ENCODE data around the gene TPGS1.
"Not testable (repeated sequence)": the region's sequence is repeated elsewhere in the genome, so short reads cannot be mapped to it uniquely, and the experiment has no call there.

TPGS1 gene

GRCh38 chr19:478976-479375 lies 28.3 kb upstream of the TPGS1 start:
- CTCF ChIA-PET: no interaction called here
- POLR2A ChIA-PET: no interaction called here
- no peak for DNase-seq (ENCODE audit: extremely low spot score)
- TF ChIP-seq, protein P1, sequence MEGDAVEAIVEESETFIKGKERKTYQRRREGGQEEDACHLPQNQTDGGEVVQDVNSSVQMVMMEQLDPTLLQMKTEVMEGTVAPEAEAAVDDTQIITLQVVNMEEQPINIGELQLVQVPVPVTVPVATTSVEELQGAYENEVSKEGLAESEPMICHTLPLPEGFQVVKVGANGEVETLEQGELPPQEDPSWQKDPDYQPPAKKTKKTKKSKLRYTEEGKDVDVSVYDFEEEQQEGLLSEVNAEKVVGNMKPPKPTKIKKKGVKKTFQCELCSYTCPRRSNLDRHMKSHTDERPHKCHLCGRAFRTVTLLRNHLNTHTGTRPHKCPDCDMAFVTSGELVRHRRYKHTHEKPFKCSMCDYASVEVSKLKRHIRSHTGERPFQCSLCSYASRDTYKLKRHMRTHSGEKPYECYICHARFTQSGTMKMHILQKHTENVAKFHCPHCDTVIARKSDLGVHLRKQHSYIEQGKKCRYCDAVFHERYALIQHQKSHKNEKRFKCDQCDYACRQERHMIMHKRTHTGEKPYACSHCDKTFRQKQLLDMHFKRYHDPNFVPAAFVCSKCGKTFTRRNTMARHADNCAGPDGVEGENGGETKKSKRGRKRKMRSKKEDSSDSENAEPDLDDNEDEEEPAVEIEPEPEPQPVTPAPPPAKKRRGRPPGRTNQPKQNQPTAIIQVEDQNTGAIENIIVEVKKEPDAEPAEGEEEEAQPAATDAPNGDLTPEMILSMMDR (IDR thresholded peaks at IDR 0.05; ENCODE audit: control extremely low read depth, extremely low read depth, low read depth, missing control alignments): no peak

DNA sequence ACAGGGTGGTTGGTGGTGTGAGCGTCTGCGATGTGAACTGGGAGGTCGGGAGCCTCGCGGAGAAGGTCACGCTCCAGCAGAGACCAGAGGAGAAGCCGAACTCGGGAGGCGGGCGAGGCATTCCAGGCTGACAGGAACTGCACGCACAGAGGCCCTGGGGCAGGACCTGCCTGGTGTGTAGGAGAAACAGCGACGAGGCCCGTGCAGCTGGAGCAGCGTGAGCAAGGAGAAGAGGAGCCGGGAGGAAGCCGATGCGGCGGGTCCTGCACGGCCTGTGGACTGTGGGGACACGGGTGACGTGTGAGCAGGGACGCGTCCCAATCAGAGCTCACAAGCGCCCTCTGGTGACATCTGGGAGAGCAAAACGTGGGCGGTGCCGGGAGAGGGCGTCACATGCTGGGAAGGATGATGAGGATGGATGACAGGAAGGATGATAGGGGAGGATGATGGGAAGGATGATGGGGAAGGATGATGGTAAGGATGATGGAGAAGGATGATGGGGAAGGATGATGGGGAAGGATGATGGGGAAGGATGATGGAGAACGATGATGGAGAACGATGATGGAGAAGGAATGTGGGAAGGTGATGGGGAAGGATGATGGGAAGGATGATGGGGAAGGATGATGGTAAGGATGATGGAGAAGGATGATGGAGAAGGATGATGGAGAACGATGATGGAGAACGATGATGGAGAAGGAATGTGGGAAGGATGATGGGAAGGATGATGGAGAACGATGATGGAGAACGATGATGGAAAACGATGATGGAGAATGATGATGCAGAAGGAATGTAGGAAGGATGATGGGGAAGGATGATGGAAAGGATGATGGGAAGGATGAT lies 27.1 kb upstream of the TPGS1 start:
- TF ChIP-seq, protein P1 (IDR thresholded peaks at IDR 0.05; ENCODE audit: control extremely low read depth, extremely low read depth, low read depth, missing control alignments): no peak
- DNase-seq (ENCODE audit: extremely low spot score): no peak
- ChIA-PET CTCF (no interaction called here), POLR2A (no interaction called here)

GRCh38 chr19:481100-481499 lies 26.2 kb upstream of the TPGS1 start:
- POLR2A ChIA-PET; CTCF ChIA-PET; DNase-seq (ENCODE audit: extremely low spot score): not testable (repeated sequence)

GRCh38 chr19:482186-483041 lies 24.9 kb upstream of the TPGS1 start:
- CTCF ChIA-PET: interaction anchor here (1.2 kb wide), 1 partner anchor 24 kb away, joined by 3 read pairs; no protein-coding TSS in a partner anchor
- TF ChIP-seq, protein P1 (IDR thresholded peaks at IDR 0.05; ENCODE audit: control extremely low read depth, extremely low read depth, low read depth, missing control alignments): no peak
- POLR2A ChIA-PET: no interaction called here
- no peak for DNase-seq (ENCODE audit: extremely low spot score)

GRCh38 chr19:483332-484072 lies 23.8 kb upstream of the TPGS1 start:
- ChIA-PET CTCF (interaction anchor here (1.2 kb wide), 1 partner anchor 23 kb away, joined by 3 read pairs; no protein-coding TSS in a partner anchor), POLR2A (no interaction called here)
- DNase-seq (ENCODE audit: extremely low spot score): no peak
- TF ChIP-seq, protein P1 (IDR thresholded peaks at IDR 0.05; ENCODE audit: control extremely low read depth, extremely low read depth, low read depth, missing control alignments): no peak

GRCh38 chr19:484494-484893 lies 22.8 kb upstream of the TPGS1 start:
- DNase-seq (ENCODE audit: extremely low spot score): no peak
- CTCF ChIA-PET: no interaction called here
- TF ChIP-seq, protein P1 (IDR thresholded peaks at IDR 0.05; ENCODE audit: control extremely low read depth, extremely low read depth, low read depth, missing control alignments): no peak
- POLR2A ChIA-PET: no interaction called here
